HepG2 (cell line): ENCODE data around the gene ETS2. TPM values are rescaled to one million over a fixed set of nuclear protein-coding genes. Genes with fewer than 3 reads are reported as not detected.

ENCODE experiments used
- ARID3A ChIP-seq: IDR thresholded peaks from 2 replicates; pipeline ENCODE4 v1.6.1; 2012; ENCODE audit warnings: low read depth, low read length, improper control_type of control experiment
- EED ChIP-seq: sonication (generic); formaldehyde crosslinking; IDR thresholded peaks from 2 replicates; pipeline ENCODE4 v1.5.0; 2020; ENCODE audit warnings: mild to moderate bottlenecking, missing genetic modification reagents
- HDAC2 ChIP-seq: sonication (generic); formaldehyde crosslinking; IDR thresholded peaks from 2 replicates; pipeline ENCODE4 v1.4.0; 2020; ENCODE audit warnings: missing genetic modification reagents
- HHEX ChIP-seq: IDR thresholded peaks from 2 replicates; pipeline ENCODE4 v1.6.1; 2016; ENCODE audit warnings: control low read depth
- KLF16 ChIP-seq, 2 experiments: sonication (generic) in 1 of 2; formaldehyde crosslinking in 1 of 2; IDR thresholded peaks; 2 replicates each; pipeline versions ENCODE4 v1.6.1 to v1.8.0; 2016 to 2023; ENCODE audit warnings: missing genetic modification reagents in 2 of 2, missing compliant biosample characterization in 1 of 2
- KMT2B ChIP-seq: IDR thresholded peaks from 2 replicates; pipeline ENCODE4 v1.6.1; 2016; ENCODE audit warnings: missing genetic modification reagents, missing compliant biosample characterization
- MED13 ChIP-seq: sonication (generic); formaldehyde crosslinking; IDR thresholded peaks from 2 replicates; pipeline ENCODE4 v1.5.0; 2020; ENCODE audit warnings: missing genetic modification reagents
- MXI1 ChIP-seq: IDR thresholded peaks from 3 replicates; pipeline ENCODE4 v1.6.1; 2012; ENCODE audit warnings: low read depth, low read length, inconsistent platforms, borderline replicate concordance
- NR3C1 ChIP-seq: sonication (generic); formaldehyde crosslinking; IDR thresholded peaks from 2 replicates; pipeline ENCODE4 v1.4.0; 2020; ENCODE audit warnings: missing genetic modification reagents
- PAWR ChIP-seq: sonication (generic); formaldehyde crosslinking; IDR thresholded peaks from 2 replicates; pipeline ENCODE4 v1.4.0; 2020; ENCODE audit warnings: missing genetic modification reagents, mild to moderate bottlenecking, borderline replicate concordance
- POLR2AphosphoS5 ChIP-seq: IDR thresholded peaks from 2 replicates; pipeline ENCODE4 v1.6.1; 2012; ENCODE audit warnings: low read depth, low read length
- RARG ChIP-seq: sonication (generic); formaldehyde crosslinking; IDR thresholded peaks from 2 replicates; pipeline ENCODE4 v1.4.0; 2020; ENCODE audit warnings: low read depth, mild to moderate bottlenecking, missing genetic modification reagents
- RBAK ChIP-seq: sonication (generic); formaldehyde crosslinking; IDR thresholded peaks from 2 replicates; pipeline ENCODE4 v1.5.1; 2020; ENCODE audit warnings: mild to moderate bottlenecking, missing genetic modification reagents
- SKI ChIP-seq: fragments of 450-650 bp; IDR thresholded peaks from one replicate; pipeline ENCODE4 v1.6.1; 2018; ENCODE audit warnings: mild to moderate bottlenecking; ENCODE audit not compliant: partially characterized antibody
- SPEN ChIP-seq: sonication (generic); formaldehyde crosslinking; IDR thresholded peaks from 2 replicates; pipeline ENCODE4 v1.5.1; 2020; ENCODE audit warnings: low read depth, mild to moderate bottlenecking, missing genetic modification reagents
- ZBTB8A ChIP-seq: sonication (generic); formaldehyde crosslinking; IDR thresholded peaks from 2 replicates; pipeline ENCODE4 v1.4.0; 2020; ENCODE audit warnings: mild to moderate bottlenecking, low read depth, missing genetic modification reagents, borderline replicate concordance
- ZMYM4 ChIP-seq: sonication (generic); formaldehyde crosslinking; IDR thresholded peaks from 2 replicates; pipeline ENCODE4 v1.8.1; 2023; ENCODE audit warnings: mild to moderate bottlenecking, missing genetic modification reagents
- ZNF550 ChIP-seq: sonication (generic); formaldehyde crosslinking; IDR thresholded peaks from 2 replicates; pipeline ENCODE4 v1.4.0; 2020; ENCODE audit warnings: mild to moderate bottlenecking, missing genetic modification reagents, borderline replicate concordance
- ZNF557 ChIP-seq: sonication (generic); formaldehyde crosslinking; IDR thresholded peaks from 2 replicates; pipeline ENCODE4 v1.4.0; 2020; ENCODE audit warnings: missing genetic modification reagents
- ZNF564 ChIP-seq: sonication (generic); formaldehyde crosslinking; IDR thresholded peaks from 2 replicates; pipeline ENCODE4 v1.8.1; 2023; ENCODE audit warnings: mild to moderate bottlenecking, missing genetic modification reagents
- ZNF570 ChIP-seq: sonication (generic); formaldehyde crosslinking; IDR thresholded peaks from 2 replicates; pipeline ENCODE4 v1.4.0; 2020; ENCODE audit warnings: mild to moderate bottlenecking, missing genetic modification reagents, borderline replicate concordance
- ZNF652 ChIP-seq: IDR thresholded peaks from 2 replicates; pipeline ENCODE4 v1.6.1; 2016; ENCODE audit warnings: low read depth, borderline replicate concordance
- ZNF746 ChIP-seq: sonication (generic); formaldehyde crosslinking; IDR thresholded peaks from 2 replicates; pipeline ENCODE4 v1.8.0; 2022; ENCODE audit warnings: mild to moderate bottlenecking, missing genetic modification reagents
- ZNF772 ChIP-seq: sonication (generic); formaldehyde crosslinking; IDR thresholded peaks from 2 replicates; pipeline ENCODE4 v1.5.0; 2020; ENCODE audit warnings: mild to moderate bottlenecking, missing genetic modification reagents
- polyA plus RNA-seq, 8 experiments: library from polyadenylated mRNA; depleted of rRNA in 3 of 8; stranded (reverse) in 7 of 8; unstranded in 1 of 8; fragments of >200 nt; fragmentation: Illumina TruSeq in 4 of 8; extraction: Trizol in 4 of 8; gene quantifications; 2 replicates each; pipeline versions ENCODE4 v1.2.1 to v1.2.3, GENCODE V29; 2011 to 2016; ENCODE audit warnings: low read depth in 4 of 8, missing spikeins in 1 of 8, mixed read lengths in 1 of 8; ENCODE audit not compliant: insufficient read depth in 1 of 8
- total RNA-seq, 5 experiments: library from RNA; depleted of rRNA; stranded (reverse); fragments of >200 nt; fragmentation: Illumina TruSeq; extraction: Trizol; gene quantifications; 2 replicates each; pipeline ENCODE4 v1.2.3, GENCODE V29; 2016; ENCODE audit warnings: low read depth in 1 of 5
- TF ChIP-seq, protein P1 (sequence below): sonication (generic); formaldehyde crosslinking; IDR thresholded peaks from 2 replicates; pipeline ENCODE4 v1.5.0; 2020; ENCODE audit warnings: mild to moderate bottlenecking, missing genetic modification reagents
- TF ChIP-seq, protein P2 (sequence below): sonication (generic); formaldehyde crosslinking; IDR thresholded peaks from 2 replicates; pipeline ENCODE4 v1.5.0; 2020; ENCODE audit warnings: missing genetic modification reagents

ETS2 gene
- total and polyA plus RNA-seq, 2 of the 13 experiments (the other 11 are each of a cell fraction or from before 2014, with no cell fraction given), result 24.6 to 64.4 TPM

- TF ChIP-seq, protein P1, sequence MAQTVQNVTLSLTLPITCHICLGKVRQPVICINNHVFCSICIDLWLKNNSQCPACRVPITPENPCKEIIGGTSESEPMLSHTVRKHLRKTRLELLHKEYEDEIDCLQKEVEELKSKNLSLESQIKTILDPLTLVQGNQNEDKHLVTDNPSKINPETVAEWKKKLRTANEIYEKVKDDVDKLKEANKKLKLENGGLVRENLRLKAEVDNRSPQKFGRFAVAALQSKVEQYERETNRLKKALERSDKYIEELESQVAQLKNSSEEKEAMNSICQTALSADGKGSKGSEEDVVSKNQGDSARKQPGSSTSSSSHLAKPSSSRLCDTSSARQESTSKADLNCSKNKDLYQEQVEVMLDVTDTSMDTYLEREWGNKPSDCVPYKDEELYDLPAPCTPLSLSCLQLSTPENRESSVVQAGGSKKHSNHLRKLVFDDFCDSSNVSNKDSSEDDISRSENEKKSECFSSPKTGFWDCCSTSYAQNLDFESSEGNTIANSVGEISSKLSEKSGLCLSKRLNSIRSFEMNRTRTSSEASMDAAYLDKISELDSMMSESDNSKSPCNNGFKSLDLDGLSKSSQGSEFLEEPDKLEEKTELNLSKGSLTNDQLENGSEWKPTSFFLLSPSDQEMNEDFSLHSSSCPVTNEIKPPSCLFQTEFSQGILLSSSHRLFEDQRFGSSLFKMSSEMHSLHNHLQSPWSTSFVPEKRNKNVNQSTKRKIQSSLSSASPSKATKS (CRISPR knock-in tag), result no peak
- no peak for TF ChIP-seq RBAK
- TF ChIP-seq SKI, result peak; percentile 85
- TF ChIP-seq MED13, result no peak
- TF ChIP-seq POLR2AphosphoS5, result no peak
- TF ChIP-seq ZMYM4, result 0 out of 2 replicates have a peak, but pooled peaks have one; percentile 23
- TF ChIP-seq KLF16 (CRISPR knock-in tag; IDR thresholded peaks at IDR 0.05), result no peak
- no peak for TF ChIP-seq ZNF570 (CRISPR knock-in tag)
- no peak for TF ChIP-seq ZNF652 (CRISPR knock-in tag)
- TF ChIP-seq ZNF564 (CRISPR knock-in tag), result no peak
- peak; percentile 58; the same call in 1 of the 2 replicates for TF ChIP-seq ZNF746 (CRISPR knock-in tag)
- TF ChIP-seq NR3C1, result no peak
- no peak for TF ChIP-seq PAWR
- TF ChIP-seq EED (CRISPR knock-in tag), result no peak
- TF ChIP-seq, protein P2, sequence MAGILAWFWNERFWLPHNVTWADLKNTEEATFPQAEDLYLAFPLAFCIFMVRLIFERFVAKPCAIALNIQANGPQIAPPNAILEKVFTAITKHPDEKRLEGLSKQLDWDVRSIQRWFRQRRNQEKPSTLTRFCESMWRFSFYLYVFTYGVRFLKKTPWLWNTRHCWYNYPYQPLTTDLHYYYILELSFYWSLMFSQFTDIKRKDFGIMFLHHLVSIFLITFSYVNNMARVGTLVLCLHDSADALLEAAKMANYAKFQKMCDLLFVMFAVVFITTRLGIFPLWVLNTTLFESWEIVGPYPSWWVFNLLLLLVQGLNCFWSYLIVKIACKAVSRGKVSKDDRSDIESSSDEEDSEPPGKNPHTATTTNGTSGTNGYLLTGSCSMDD, result no peak
- peak; percentile 83 for TF ChIP-seq HHEX (CRISPR knock-in tag)
- no peak for TF ChIP-seq ZNF550 (CRISPR knock-in tag)
- no peak for TF ChIP-seq ZNF772 (CRISPR knock-in tag)
- TF ChIP-seq ZNF557 (CRISPR knock-in tag), result no peak
- TF ChIP-seq HDAC2 (CRISPR knock-in tag), result peak; percentile 57; the same call in 1 of the 2 replicates
- TF ChIP-seq KMT2B (CRISPR knock-in tag), result no peak
- TF ChIP-seq ZBTB8A, result no peak
- peak; percentile 46; the same call in 1 of the 3 replicates for TF ChIP-seq MXI1
- TF ChIP-seq RARG, result no peak
- TF ChIP-seq ARID3A, result no peak; the same call in 1 of the 2 replicates
- TF ChIP-seq SPEN (CRISPR knock-in tag), result no peak
Measured at GRCh38 chr21:38802050-38803026, 3.4 kb upstream of the ETS2 start (continued).
